Prostate gland (tissue), 2 donors: Measurements from ENCODE around the gene VSIG8. TPM values are rescaled to one million over a fixed set of nuclear protein-coding genes. Genes with fewer than 3 reads are reported as not detected.

Experiments
- DNase-seq: peaks from one replicate; pipeline ENCODE4 v3.0.0-alpha.2; 2019; ENCODE audit warnings: low spot score
- H3K27ac ChIP-seq, 2 donors: fragments of 200-600 bp; sonication (generic); 2 replicates each; pipeline ENCODE4 v1.5.1; 2017 to 2019
- H3K27me3 ChIP-seq: fragments of 200-600 bp; sonication (generic); replicated peaks from 2 replicates; pipeline ENCODE4 v1.5.1; 2019; ENCODE audit not compliant: insufficient read depth
- H3K36me3 ChIP-seq, 2 donors: fragments of 200-600 bp; sonication (generic); 1 replicate in 1 of 2; 2 replicates in 1 of 2; pipeline versions ENCODE4 v1.5.1 to v1.8.1; 2017 to 2019
- H3K4me1 ChIP-seq: fragments of 200-600 bp; sonication (generic); replicated peaks from 2 replicates; pipeline ENCODE4 v1.5.1; 2019
- H3K4me3 ChIP-seq, 2 donors: fragments of 200-600 bp; sonication (generic); 2 replicates each; pipeline ENCODE4 v1.5.1; 2017 to 2019
- H3K9me3 ChIP-seq: fragments of 200-600 bp; sonication (generic); 2 replicates; pipeline ENCODE4 v1.5.1; 2017
- POLR2A ChIP-seq: fragments of 450-650 bp; IDR thresholded peaks from one replicate; pipeline ENCODE4 v1.6.1; 2016; ENCODE audit warnings: antibody characterized with exemption, mild to moderate bottlenecking
- POLR2AphosphoS5 ChIP-seq: sonication (generic); formaldehyde crosslinking; IDR thresholded peaks from one replicate; pipeline ENCODE4 v1.6.1; 2017; ENCODE audit warnings: antibody characterized with exemption
- WGBS: methylation state at CpG from one replicate; pipeline ENCODE4 v1.1.5; 2018; 5-methylcytosine and 5-hydroxymethylcytosine counted together
- intact Hi-C: fragments of 100-400 bp; cut with DNase I; formaldehyde crosslinking; loops from one replicate; pipeline ENCODE4 v1.14.2; 2022
- total RNA-seq, 2 donors: library from RNA; depleted of rRNA; stranded (reverse); fragments of >200 nt; gene quantifications; one replicate each; pipeline ENCODE4 v1.1.0, GENCODE V29; 2016
- TF ChIP-seq, protein P1 (sequence below), 4 experiments: fragments of 200-600 bp in 2 of 4; fragments of 450-650 bp in 2 of 4; sonication (generic) in 2 of 4; IDR thresholded peaks; 1 replicate in 3 of 4; 2 replicates in 1 of 4; pipeline ENCODE4 v1.5.1; 2016 to 2019; ENCODE audit warnings: antibody characterized with exemption in 4 of 4, mild to moderate bottlenecking in 2 of 4, moderate library complexity in 2 of 4

The VSIG8 gene
- total RNA-seq, 2 donors from 2014 or later: not detected

DNA sequence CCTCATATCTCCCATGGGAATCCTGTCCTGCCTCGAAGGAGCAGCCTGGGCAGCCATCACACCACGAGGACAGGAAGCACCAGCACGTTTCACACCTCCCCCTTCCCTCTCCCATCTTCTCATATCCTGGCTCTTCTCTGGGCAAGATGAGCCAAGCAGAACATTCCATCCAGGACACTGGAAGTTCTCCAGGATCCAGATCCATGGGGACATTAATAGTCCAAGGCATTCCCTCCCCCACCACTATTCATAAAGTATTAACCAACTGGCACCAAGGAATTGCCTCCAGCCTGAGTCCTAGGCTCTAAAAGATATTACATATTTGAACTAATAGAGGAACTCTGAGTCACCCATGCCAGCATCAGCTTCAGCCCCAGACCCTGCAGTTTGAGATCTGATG, 27.1 kb downstream of the VSIG8 start:
- H3K27ac ChIP-seq: no peak overlapping the region
- H3K36me3 ChIP-seq: no peaks in the 10 kb centered on the region
- 62% methylated on average over 3 of the region's 3 CpGs for WGBS
- DNase-seq: no peak
- no peaks in the 10 kb centered on the region for H3K27me3 ChIP-seq
- no peaks in the 10 kb centered on the region for H3K4me1 ChIP-seq
- no peak overlapping the region for H3K4me3 ChIP-seq
- H3K9me3 ChIP-seq: no peaks in the 10 kb centered on the region
- intact Hi-C loops: no loop called here
- TF ChIP-seq, protein P1, sequence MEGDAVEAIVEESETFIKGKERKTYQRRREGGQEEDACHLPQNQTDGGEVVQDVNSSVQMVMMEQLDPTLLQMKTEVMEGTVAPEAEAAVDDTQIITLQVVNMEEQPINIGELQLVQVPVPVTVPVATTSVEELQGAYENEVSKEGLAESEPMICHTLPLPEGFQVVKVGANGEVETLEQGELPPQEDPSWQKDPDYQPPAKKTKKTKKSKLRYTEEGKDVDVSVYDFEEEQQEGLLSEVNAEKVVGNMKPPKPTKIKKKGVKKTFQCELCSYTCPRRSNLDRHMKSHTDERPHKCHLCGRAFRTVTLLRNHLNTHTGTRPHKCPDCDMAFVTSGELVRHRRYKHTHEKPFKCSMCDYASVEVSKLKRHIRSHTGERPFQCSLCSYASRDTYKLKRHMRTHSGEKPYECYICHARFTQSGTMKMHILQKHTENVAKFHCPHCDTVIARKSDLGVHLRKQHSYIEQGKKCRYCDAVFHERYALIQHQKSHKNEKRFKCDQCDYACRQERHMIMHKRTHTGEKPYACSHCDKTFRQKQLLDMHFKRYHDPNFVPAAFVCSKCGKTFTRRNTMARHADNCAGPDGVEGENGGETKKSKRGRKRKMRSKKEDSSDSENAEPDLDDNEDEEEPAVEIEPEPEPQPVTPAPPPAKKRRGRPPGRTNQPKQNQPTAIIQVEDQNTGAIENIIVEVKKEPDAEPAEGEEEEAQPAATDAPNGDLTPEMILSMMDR (IDR thresholded peaks at IDR 0.05): no peak
- TF ChIP-seq POLR2AphosphoS5 (no peak), POLR2A (no peak)

DNA sequence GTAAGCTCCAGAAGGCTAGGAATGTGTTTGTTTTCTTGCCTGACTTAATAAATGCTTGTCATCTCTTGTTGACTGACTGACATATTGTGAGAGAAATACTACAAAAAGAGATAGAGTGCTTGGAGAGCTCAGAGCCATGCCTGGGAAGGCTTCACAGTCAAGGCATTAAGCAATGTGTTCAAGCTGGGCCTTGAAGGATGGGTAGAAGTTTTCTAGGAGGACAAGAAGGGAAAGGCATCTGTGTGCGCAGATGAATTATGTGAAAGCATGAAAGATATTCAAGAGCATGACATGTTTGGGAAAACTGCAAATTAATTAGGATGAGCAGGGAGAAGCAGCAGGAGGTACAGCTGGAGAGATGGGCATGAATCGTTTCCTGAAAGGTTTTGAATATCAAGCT, 30.1 kb downstream of the VSIG8 start:
- WGBS: 90% methylated on average over 2 of the region's 2 CpGs
- no peaks in the 10 kb centered on the region for H3K9me3 ChIP-seq
- no peak overlapping the region for H3K4me3 ChIP-seq
- no peaks in the 10 kb centered on the region for H3K4me1 ChIP-seq
- no peaks in the 10 kb centered on the region for H3K36me3 ChIP-seq
- DNase-seq: no peak
- intact Hi-C loops: no loop called here
- TF ChIP-seq POLR2A: no peak
- TF ChIP-seq, protein P1 (IDR thresholded peaks at IDR 0.05): no peak
- no peak overlapping the region for H3K27ac ChIP-seq
- no peaks in the 10 kb centered on the region for H3K27me3 ChIP-seq

DNA sequence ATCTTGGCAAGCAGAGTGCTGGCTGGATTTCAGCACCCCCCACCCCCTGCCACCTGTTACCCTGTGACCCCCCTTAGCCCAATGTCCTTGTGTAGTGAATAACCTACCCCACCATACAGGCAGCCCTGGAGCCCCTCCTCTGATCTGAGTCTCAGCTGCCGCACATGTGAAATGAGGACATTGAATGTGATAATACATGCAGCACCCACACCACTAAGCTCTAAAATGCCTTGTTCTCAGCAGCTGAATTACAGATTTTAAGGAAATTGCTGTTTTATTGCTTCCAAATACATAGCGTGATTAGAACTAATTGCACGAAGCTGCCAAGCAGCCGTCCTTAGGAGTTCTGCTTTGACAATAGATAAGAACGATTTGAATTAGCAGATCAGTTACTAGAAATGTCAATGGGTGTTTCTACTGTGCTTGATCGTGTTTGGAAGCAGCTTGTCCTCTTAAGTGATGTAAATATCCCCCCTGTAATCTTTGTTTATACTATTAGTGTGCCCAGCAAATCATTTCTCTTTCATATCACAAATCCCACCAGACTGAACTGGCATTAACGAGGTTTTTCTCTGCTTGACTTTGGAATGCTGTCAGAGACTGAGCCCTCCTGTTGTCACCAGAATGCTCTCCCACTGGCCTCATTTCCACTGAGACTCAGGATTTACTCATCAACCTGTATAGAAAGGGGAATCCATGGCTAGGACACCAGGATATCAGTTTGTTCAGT, 30.9 kb downstream of the VSIG8 start:
- no peak overlapping the region for H3K27ac ChIP-seq
- H3K4me1 ChIP-seq: no peaks in the 10 kb centered on the region
- no peaks in the 10 kb centered on the region for H3K27me3 ChIP-seq
- no peaks in the 10 kb centered on the region for H3K36me3 ChIP-seq
- intact Hi-C loops: no loop called here
- no peaks in the 10 kb centered on the region for H3K9me3 ChIP-seq
- no peak for DNase-seq
- TF ChIP-seq, protein P1 (IDR thresholded peaks at IDR 0.05): no peak
- TF ChIP-seq POLR2AphosphoS5 (no peak), POLR2A (no peak)
- WGBS: 39% methylated on average over 7 of the region's 7 CpGs
- H3K4me3 ChIP-seq: no peak overlapping the region

DNA sequence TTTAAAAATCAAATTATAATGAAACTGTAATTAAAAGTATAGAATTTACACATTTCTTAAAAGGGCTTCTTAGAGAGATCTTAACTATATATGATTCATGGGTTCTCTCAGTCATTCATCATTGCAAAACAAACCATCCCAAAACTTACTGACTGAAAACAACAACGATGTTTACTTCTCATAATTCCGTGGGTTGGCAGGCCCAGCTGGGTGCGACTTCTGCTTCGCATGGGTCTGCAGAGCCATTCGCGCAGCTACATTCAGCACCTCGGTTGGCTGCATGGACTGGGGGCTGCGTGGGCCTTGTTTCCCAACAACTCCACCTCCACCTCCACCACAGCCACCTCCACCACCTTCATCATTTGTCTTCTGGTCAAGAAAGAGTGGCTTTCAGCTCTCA, 31.7 kb downstream of the VSIG8 start:
- H3K27ac ChIP-seq: no peak overlapping the region
- TF ChIP-seq POLR2AphosphoS5 (no peak), POLR2A (no peak)
- TF ChIP-seq, protein P1 (IDR thresholded peaks at IDR 0.05): no peak
- no peaks in the 10 kb centered on the region for H3K27me3 ChIP-seq
- H3K4me3 ChIP-seq: no peak overlapping the region
- no peaks in the 10 kb centered on the region for H3K9me3 ChIP-seq
- H3K4me1 ChIP-seq: no peaks in the 10 kb centered on the region
- H3K36me3 ChIP-seq: no peaks in the 10 kb centered on the region
- intact Hi-C loops: no loop called here
- DNase-seq: no peak
- WGBS: 89% methylated on average over 8 of the region's 8 CpGs

DNA sequence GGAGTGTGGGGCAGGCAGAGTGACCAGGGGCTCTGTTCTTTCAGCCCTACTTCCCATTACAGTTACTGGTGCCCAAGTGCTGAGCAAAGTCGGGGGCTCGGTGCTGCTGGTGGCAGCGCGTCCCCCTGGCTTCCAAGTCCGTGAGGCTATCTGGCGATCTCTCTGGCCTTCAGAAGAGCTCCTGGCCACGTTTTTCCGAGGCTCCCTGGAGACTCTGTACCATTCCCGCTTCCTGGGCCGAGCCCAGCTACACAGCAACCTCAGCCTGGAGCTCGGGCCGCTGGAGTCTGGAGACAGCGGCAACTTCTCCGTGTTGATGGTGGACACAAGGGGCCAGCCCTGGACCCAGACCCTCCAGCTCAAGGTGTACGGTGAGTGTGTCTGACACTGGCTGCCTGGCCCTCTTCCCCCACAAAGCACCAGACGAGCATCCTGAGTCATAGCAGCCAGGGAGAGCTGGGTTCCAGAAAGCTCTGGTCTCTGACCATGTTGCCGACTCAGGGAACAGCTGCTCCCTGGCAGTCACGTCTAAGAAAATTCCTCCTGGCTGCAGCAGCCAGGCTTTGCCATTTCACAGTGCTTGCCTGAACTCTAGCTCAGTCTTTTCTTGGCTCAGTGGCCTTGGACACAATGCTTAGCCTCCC, 32.5 kb downstream of the VSIG8 start:
- no peak for DNase-seq
- intact Hi-C loops: no loop called here

More for the DNA sequence above, 32.5 kb downstream of the VSIG8 start:
- no peaks in the 10 kb centered on the region for H3K4me1 ChIP-seq
- no peak overlapping the region for H3K27ac ChIP-seq
- H3K9me3 ChIP-seq: no peaks in the 10 kb centered on the region
- 80% methylated on average over 17 of the region's 18 CpGs for WGBS
- no peak for TF ChIP-seq POLR2A
- TF ChIP-seq, protein P1 (IDR thresholded peaks at IDR 0.05): no peak
- no peak for TF ChIP-seq POLR2AphosphoS5
- no peak overlapping the region for H3K4me3 ChIP-seq
- H3K27me3 ChIP-seq: no peaks in the 10 kb centered on the region
- H3K36me3 ChIP-seq: no peaks in the 10 kb centered on the region
